ENCODE results near the gene TEDC1. TPM values are rescaled to one million over a fixed set of nuclear protein-coding genes. Genes with fewer than 3 reads are reported as not detected.

Gene TEDC1, protein sequence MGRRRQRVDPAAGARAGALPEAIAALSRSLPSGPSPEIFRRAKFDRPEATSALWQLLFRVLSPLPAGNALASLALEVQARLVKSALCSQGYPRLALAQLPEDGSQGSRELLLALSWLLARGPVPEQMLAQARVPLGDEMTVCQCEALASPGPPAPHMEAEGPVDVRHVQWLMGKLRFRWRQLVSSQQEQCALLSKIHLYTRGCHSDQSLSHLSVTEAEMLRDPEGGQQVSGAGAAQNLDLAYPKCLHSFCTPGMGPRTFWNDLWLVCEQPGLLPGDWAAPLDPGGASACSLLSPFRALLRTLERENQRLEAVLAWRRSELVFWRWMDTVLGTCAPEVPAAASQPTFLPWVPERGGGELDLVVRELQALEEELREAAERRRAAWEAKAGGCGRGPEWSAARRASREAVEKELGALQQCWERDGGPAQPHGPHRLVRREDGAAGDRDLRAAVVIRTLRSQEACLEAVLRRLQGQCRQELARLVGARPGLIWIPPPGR
- total RNA-seq = 17.8 and 19.0 TPM in 2 replicates

DNA sequence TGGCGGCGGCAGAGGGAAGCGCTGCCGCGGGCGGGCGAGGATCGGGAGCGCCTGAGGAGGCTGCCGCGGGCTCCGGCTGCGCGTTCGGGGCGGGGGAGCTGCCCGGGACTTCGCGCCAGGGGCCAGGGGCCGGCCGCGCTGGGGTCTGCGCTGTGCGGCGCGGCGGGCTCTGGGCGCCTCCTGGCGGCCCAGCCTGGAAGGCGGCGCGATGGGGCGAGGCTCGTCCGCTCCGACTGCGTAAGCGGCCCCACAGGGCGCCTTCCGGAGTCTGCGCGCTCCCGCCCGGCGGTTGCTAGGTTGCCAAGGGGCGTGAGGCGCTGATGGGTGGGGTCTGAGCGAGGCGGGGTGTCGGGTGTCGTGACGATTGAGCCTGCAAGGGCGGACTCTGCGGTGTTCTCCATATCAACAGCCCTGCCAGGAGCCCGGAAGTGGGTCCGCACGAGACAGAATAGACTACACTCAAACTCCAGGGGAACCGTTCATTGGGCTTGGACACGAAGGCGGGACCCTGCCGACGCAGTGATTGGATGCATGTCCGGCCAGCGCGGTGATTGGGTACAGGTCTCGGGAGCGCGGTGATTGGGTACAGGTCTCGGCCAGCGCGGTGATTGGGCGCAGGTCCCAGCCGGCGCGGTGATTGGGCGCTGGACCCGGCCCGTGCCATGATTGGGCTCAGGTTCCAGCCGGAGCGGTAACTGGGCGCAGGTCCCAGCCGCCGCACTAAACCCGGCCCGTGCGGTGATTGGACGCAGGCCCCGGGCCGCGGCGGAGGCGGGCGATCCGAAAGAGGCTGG, at the start of gene TEDC1:
TSS of gene TEDC1 (plus strand) at position 675 of the 794 bp plus-strand sequence. CDS start 130 bp downstream, outside the sequence.

DNA sequence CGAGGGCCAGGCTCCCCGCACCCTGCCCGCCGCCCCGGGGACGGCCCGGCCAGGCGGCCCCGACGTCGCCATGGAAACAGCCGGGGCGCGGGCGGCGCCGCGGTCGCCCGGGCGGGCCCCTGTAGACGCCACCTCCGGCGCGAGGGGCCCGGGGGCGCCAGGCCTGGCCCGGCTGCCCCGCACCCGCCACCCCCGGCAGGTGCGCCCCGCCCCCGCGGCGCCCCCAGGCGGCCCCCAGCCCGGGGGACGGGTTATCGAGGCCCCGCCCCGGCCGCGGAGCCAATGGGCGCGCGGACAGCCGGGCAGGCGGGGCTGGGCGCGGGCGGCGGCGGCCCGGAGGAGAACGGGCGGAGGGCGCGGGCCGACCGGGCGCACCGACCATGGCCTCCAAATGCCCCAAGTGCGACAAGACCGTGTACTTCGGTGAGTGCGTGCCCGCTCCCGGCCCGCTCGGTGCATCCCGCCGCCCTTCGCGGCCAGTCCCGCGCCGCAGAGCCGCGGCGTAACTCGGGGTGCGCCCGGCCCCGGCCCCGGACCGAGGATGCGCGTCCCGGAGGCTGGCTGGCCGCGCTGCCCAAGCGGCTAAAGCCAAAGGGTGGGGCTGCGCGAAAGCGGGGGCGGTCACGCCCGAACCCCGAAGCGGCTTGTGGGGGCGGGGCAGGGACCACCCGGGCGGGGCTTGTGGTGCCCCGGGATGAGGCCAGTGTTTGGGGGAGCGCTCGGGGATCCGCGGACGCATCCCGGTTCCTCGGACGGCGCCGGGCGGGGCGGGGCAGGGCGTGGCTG, 16.4 kb upstream of the TEDC1 start, which contains the start of gene CRIP2:
TSS of gene CRIP2 (plus strand) at position 339 of the 786 bp plus-strand sequence. CDS start at position 381, 42 bp downstream.

DNA sequence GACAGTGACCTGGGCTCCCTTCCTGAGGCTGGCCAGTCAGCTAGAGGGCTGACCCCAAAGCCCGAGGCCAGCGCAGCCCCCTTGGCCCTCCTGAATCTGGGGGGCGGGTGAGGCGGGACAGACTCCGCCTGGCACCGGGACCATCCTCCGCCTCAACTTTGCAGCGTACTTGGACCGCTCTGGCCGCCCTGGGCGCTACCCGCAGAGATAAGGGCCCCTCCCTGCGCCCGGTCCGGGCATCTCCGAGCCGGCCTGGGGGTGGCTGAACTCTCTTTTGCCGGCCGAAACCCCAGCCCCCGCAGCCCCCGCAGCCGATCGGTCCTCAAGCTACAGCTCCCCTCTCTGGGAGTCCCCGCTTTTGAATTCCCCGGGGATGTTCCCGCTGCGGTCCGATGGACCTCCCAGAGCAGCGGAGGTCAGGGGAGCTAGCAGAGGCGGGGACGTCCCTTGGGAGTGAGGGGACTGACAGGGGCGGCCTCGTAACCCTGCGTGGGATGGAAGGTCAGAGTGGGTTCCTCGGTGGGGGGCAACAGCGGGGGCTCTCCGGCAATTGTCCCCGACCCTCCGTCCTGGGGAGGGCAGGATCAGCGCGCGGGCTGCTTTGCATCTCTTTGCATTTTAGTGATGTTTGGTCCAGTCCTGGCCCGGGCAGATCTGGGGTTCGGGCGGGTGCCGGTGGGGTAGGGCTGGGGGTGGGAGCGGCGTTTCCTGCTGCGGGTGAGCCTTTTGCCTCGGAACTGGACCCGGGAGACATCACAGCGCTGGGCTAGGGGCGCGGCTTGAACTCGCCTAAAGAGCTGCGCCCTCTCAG, 4.7 kb upstream of the TEDC1 start, which contains the start of gene CRIP1:
TSS of gene CRIP1 (plus strand) at position 724 of the 811 bp plus-strand sequence. CDS start 374 bp downstream, outside the sequence.

DNA sequence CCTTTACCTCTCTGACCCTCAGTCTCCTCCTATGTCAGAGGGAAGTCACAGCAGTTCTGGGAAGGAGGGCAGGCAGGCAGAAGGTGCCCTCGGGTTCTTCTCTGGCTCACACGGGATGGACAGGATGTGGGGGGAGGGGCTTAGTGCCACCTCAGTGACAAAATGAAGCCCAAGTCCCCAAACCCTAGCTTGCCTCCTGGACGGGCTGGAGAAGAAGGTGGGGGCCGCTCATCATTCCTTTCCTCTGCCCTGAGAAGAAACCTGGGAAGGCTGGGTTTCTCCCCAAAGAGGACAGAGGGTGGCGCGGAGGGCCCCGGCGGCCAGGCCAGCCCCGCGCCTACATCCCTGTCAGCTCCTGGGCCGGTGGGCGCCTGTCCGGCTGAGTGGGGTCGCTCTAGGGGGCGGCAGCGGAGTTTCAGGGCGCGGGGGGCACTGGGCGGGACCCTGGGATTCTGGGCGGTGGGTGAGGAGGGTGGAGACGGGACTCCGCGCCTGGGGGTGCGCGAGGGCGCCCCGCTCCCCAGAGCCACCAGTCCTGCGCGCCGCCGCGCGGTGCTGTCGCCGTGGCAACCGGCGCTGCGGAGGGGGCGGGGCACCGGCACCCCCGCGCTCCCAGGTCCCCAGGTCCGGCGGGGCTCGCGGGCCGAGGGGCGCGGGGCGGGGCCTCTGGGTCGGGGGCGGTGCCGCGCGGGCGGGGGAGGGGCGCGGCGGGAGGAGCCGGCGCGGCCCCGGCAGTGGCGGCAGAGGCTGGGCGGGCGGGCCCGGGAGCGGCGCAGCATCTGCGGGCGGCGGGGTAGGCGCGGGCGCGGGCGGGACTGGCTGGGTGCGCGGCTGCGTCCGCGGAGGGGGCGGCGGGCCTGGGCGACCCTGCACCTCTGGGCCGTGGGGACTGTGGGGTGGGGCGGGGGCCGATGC, 35.1 kb downstream of the TEDC1 start, which contains the start of gene TMEM121:
TSS of gene TMEM121 (plus strand) at position 723 of the 915 bp plus-strand sequence. CDS start 2,252 bp downstream, outside the sequence.

Other genes starting within 250 kb of the TEDC1 start
- gene BTBD6, start 242.7 kb upstream of the TEDC1 start, total RNA-seq = 51.5 and 54.1 TPM in 2 replicates
- gene BRF1, start 190.2 kb upstream of the TEDC1 start, total RNA-seq = 40.3 and 40.8 TPM in 2 replicates
- 52.8 and 54.9 TPM in 2 replicates for gene PACS2, start 176.5 kb upstream of the TEDC1 start, total RNA-seq
- gene TEX22, start 92.7 kb upstream of the TEDC1 start, total RNA-seq = 0.14 and 0.27 TPM in 2 replicates
- gene MTA1, start 71.4 kb upstream of the TEDC1 start, total RNA-seq = 84.2 and 84.6 TPM in 2 replicates
- 173 and 174 TPM in 2 replicates for gene CRIP2, start 16.4 kb upstream of the TEDC1 start, total RNA-seq
- 0.53 and 0.79 TPM in 2 replicates for gene CRIP1, start 4.4 kb upstream of the TEDC1 start, total RNA-seq
- gene TMEM121, start 35.3 kb downstream of the TEDC1 start, total RNA-seq = 3.7 and 5.7 TPM in 2 replicates